ENCODE results near the gene PLCH1. TPM values are rescaled to one million over a fixed set of nuclear protein-coding genes. Genes with fewer than 3 reads are reported as not detected.
A peak's percentile ranks its signal among the peaks of the same experiment; 100 is the strongest.

Gene PLCH1
- polyA plus RNA-seq, 1 donor = 7.4 TPM

GRCh38 chr3:155727836-155728235 lies 17.0 kb downstream of the PLCH1 start:
- Histone ChIP-seq H3K4me3 (ENCODE audit: low read length) (no peak overlapping the region), H3K27me3 (ENCODE audit: control insufficient read depth, insufficient read depth, low read length) (no peaks in the 10 kb centered on the region), H3K27ac (ENCODE audit: low read length) (no peak overlapping the region), H3K36me3 (ENCODE audit: control insufficient read depth, insufficient read depth, low read length) (peaks cover 2% of the 10 kb centered on the region), H3K4me1 (ENCODE audit: control insufficient read depth, insufficient read depth, low read length) (no peaks in the 10 kb centered on the region), H3K9me3 (ENCODE audit: control insufficient read depth, low read depth, low read length) (no peaks in the 10 kb centered on the region)
- no peak for DNase-seq
- 80% methylated on average over 1 of the region's 3 CpGs for WGBS (ENCODE audit: insufficient coverage, low lambda C conversion rate)

DNA sequence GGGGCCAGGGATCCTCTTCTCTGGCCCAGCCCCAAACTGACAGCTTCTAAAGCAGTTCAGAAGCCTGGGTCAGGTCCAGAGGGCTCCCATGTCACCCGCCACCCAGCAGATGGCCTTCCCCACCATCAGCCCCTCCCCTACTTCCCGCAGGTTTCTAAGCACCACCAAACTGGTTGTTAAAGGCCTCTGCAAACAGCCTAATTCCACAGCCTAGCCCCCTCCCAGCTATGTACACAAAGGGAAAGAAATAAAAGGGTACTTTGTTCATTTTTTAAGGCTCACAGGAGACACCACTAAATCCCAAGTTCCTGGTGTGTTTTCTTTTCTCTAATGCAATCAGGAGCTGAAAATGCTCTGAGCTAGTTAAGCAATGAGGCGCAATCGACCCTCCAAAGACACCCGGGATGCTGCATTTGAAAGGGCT lies 30.6 kb downstream of the PLCH1 start:
- H3K4me1 ChIP-seq (ENCODE audit: control insufficient read depth, insufficient read depth, low read length) = no peaks in the 10 kb centered on the region
- H3K27me3 ChIP-seq (ENCODE audit: control insufficient read depth, insufficient read depth, low read length) = no peaks in the 10 kb centered on the region
- H3K27ac ChIP-seq (ENCODE audit: low read length) = no peak overlapping the region
- no peak overlapping the region for H3K4me3 ChIP-seq (ENCODE audit: low read length)
- DNase-seq = peak in 1 of 2 donors; percentile 40
- no peaks in the 10 kb centered on the region for H3K9me3 ChIP-seq (ENCODE audit: control insufficient read depth, low read depth, low read length)
- no peaks in the 10 kb centered on the region for H3K36me3 ChIP-seq (ENCODE audit: control insufficient read depth, insufficient read depth, low read length)
- no CpG with 5 or more reads among the region's 5 CpGs for WGBS (ENCODE audit: insufficient coverage, low lambda C conversion rate)

- no CpG with 5 or more reads among the region's 1 CpG for WGBS (ENCODE audit: insufficient coverage, low lambda C conversion rate)
- no peak for DNase-seq
- H3K36me3 ChIP-seq (ENCODE audit: control insufficient read depth, insufficient read depth, low read length) = no peaks in the 10 kb centered on the region
- no peak overlapping the region for H3K27ac ChIP-seq (ENCODE audit: low read length)
- H3K27me3 ChIP-seq (ENCODE audit: control insufficient read depth, insufficient read depth, low read length) = no peaks in the 10 kb centered on the region
- no peaks in the 10 kb centered on the region for H3K4me1 ChIP-seq (ENCODE audit: control insufficient read depth, insufficient read depth, low read length)
- H3K9me3 ChIP-seq (ENCODE audit: control insufficient read depth, low read depth, low read length) = no peaks in the 10 kb centered on the region
- H3K4me3 ChIP-seq (ENCODE audit: low read length) = no peak overlapping the region
Measured at GRCh38 chr3:155712008-155712407, 32.9 kb downstream of the PLCH1 start.

GRCh38 chr3:155704771-155705559 lies 39.9 kb downstream of the PLCH1 start:
- WGBS (ENCODE audit: insufficient coverage, low lambda C conversion rate) = no CpG with 5 or more reads among the region's 4 CpGs
- H3K4me3 ChIP-seq (ENCODE audit: low read length) = no peak overlapping the region
- H3K27ac ChIP-seq (ENCODE audit: low read length) = no peak overlapping the region
- H3K9me3 ChIP-seq (ENCODE audit: control insufficient read depth, low read depth, low read length) = no peaks in the 10 kb centered on the region
- no peak for DNase-seq
- H3K27me3 ChIP-seq (ENCODE audit: control insufficient read depth, insufficient read depth, low read length) = no peaks in the 10 kb centered on the region
- peaks cover 5% of the 10 kb centered on the region for H3K4me1 ChIP-seq (ENCODE audit: control insufficient read depth, insufficient read depth, low read length)
- no peaks in the 10 kb centered on the region for H3K36me3 ChIP-seq (ENCODE audit: control insufficient read depth, insufficient read depth, low read length)

GRCh38 chr3:155704061-155704460 lies 40.8 kb downstream of the PLCH1 start:
- Histone ChIP-seq H3K36me3 (ENCODE audit: control insufficient read depth, insufficient read depth, low read length) (no peaks in the 10 kb centered on the region), H3K4me1 (ENCODE audit: control insufficient read depth, insufficient read depth, low read length) (peaks cover 5% of the 10 kb centered on the region), H3K9me3 (ENCODE audit: control insufficient read depth, low read depth, low read length) (no peaks in the 10 kb centered on the region), H3K4me3 (ENCODE audit: low read length) (no peak overlapping the region), H3K27ac (ENCODE audit: low read length) (no peak overlapping the region), H3K27me3 (ENCODE audit: control insufficient read depth, insufficient read depth, low read length) (no peaks in the 10 kb centered on the region)
- no peak for DNase-seq
- WGBS (ENCODE audit: insufficient coverage, low lambda C conversion rate) = no CpG with 5 or more reads among the region's 6 CpGs

- no peak for DNase-seq
- no peaks in the 10 kb centered on the region for H3K9me3 ChIP-seq (ENCODE audit: control insufficient read depth, low read depth, low read length)
- H3K4me3 ChIP-seq (ENCODE audit: low read length) = no peak overlapping the region
- H3K36me3 ChIP-seq (ENCODE audit: control insufficient read depth, insufficient read depth, low read length) = no peaks in the 10 kb centered on the region
- no peak overlapping the region for H3K27ac ChIP-seq (ENCODE audit: low read length)
- no peaks in the 10 kb centered on the region for H3K27me3 ChIP-seq (ENCODE audit: control insufficient read depth, insufficient read depth, low read length)
- WGBS (ENCODE audit: insufficient coverage, low lambda C conversion rate) = 84% methylated on average over 2 of the region's 6 CpGs
- peaks cover 5% of the 10 kb centered on the region for H3K4me1 ChIP-seq (ENCODE audit: control insufficient read depth, insufficient read depth, low read length)
Measured at GRCh38 chr3:155702745-155703591, 41.9 kb downstream of the PLCH1 start.

DNA sequence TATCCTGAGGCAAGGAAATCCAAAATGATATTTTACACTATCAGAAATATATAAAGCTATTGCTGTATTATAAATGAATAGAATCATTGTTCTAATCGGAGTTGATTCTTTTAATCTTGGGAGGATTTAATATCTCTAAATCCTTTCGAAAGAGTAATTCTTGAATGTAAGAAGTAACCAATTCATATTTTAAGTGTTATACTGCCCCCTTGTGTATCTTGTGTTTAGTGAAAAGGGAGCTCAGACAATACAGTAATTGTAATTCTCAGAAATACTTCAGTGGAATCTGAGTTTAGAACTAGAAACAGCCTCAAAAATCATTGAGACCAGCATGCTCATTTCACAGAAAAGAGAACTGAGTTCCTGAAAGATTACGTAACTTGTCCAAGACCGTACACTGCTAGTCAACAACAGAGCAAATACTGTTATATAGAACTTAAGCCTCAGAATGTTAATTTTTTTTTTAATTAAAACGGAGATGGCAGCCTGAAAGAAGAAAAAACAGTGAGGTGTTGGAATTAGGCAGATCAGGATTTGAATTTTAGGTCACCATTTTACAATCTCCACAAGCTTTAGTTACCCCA lies 42.9 kb downstream of the PLCH1 start:
- no peak overlapping the region for H3K4me3 ChIP-seq (ENCODE audit: low read length)
- no CpG with 5 or more reads among the region's 5 CpGs for WGBS (ENCODE audit: insufficient coverage, low lambda C conversion rate)
- H3K4me1 ChIP-seq (ENCODE audit: control insufficient read depth, insufficient read depth, low read length) = peaks cover 5% of the 10 kb centered on the region
- no peak overlapping the region for H3K27ac ChIP-seq (ENCODE audit: low read length)
- DNase-seq = peak; percentile 20 to 32
- H3K36me3 ChIP-seq (ENCODE audit: control insufficient read depth, insufficient read depth, low read length) = no peaks in the 10 kb centered on the region
- no peaks in the 10 kb centered on the region for H3K27me3 ChIP-seq (ENCODE audit: control insufficient read depth, insufficient read depth, low read length)
- no peaks in the 10 kb centered on the region for H3K9me3 ChIP-seq (ENCODE audit: control insufficient read depth, low read depth, low read length)

DNA sequence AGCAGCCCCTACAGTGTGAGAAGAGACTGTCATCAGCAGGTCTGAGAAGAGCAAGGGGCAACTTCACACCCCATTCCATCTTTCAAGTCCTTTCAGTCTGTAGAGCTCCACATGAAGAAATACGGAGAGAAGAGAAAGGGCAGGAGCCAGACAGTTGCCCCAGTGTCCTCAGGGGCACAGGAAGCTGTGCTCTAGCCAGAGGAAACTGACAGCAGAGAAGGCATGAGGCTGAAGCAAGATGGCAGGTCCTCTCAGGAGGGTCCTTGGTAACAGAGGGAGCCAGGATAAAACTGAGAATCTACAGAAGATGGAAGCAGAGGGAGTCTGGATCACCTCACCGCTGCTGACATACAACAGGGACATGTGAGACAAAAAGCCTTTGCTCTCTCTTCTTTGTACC lies 47.3 kb downstream of the PLCH1 start:
- no CpG with 5 or more reads among the region's 2 CpGs for WGBS (ENCODE audit: insufficient coverage, low lambda C conversion rate)
- no peaks in the 10 kb centered on the region for H3K9me3 ChIP-seq (ENCODE audit: control insufficient read depth, low read depth, low read length)
- no peaks in the 10 kb centered on the region for H3K27me3 ChIP-seq (ENCODE audit: control insufficient read depth, insufficient read depth, low read length)
- no peak for DNase-seq
- no peak overlapping the region for H3K27ac ChIP-seq (ENCODE audit: low read length)
- no peaks in the 10 kb centered on the region for H3K4me1 ChIP-seq (ENCODE audit: control insufficient read depth, insufficient read depth, low read length)
- H3K36me3 ChIP-seq (ENCODE audit: control insufficient read depth, insufficient read depth, low read length) = no peaks in the 10 kb centered on the region
- H3K4me3 ChIP-seq (ENCODE audit: low read length) = no peak overlapping the region

DNA sequence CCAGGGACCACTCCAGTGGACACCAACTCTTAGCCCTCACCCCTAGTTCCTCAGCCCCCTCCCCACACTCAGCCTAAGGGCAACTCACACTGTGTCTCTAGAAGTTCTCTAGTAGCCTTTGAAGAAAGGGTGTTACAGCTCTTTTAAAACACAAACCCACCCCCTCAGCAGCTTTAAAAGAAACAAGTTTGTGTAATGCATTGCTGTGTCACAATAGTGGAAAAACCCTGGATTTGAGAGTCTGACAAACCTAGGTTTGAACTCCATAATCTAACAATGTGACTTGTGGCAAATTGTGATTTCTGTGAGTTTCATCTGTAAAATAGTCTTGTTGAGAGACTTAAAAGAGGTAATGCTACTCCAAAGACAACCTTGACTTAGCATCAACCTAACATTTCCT lies 54.0 kb downstream of the PLCH1 start:
- Histone ChIP-seq H3K9me3 (ENCODE audit: control insufficient read depth, low read depth, low read length) (no peaks in the 10 kb centered on the region), H3K4me3 (ENCODE audit: low read length) (no peak overlapping the region), H3K4me1 (ENCODE audit: control insufficient read depth, insufficient read depth, low read length) (no peaks in the 10 kb centered on the region), H3K27me3 (ENCODE audit: control insufficient read depth, insufficient read depth, low read length) (no peaks in the 10 kb centered on the region), H3K27ac (ENCODE audit: low read length) (no peak overlapping the region), H3K36me3 (ENCODE audit: control insufficient read depth, insufficient read depth, low read length) (no peaks in the 10 kb centered on the region)
- DNase-seq = no peak

DNA sequence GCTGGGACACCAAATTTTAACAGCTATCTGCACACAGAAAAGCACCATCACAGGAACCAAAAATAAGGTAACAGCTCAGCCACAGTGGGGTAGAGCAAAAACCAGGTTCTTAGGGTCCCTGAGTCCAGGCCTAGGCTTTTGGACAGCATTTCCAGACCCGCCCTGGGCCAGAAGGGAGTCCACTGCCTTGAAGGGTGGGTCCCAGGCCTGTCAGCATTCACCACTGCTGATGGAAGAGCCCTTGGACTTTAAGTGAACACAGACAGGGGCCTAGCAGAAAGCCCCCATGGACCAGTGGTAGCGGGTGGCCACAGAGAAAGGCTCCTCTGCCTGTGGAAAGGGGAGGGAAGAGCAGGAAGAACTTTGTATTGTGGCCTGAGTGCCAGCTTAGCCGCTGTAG lies 56.4 kb downstream of the PLCH1 start:
- Histone ChIP-seq H3K36me3 (ENCODE audit: control insufficient read depth, insufficient read depth, low read length) (no peaks in the 10 kb centered on the region), H3K27ac (ENCODE audit: low read length) (no peak overlapping the region), H3K9me3 (ENCODE audit: control insufficient read depth, low read depth, low read length) (no peaks in the 10 kb centered on the region), H3K4me1 (ENCODE audit: control insufficient read depth, insufficient read depth, low read length) (no peaks in the 10 kb centered on the region), H3K27me3 (ENCODE audit: control insufficient read depth, insufficient read depth, low read length) (no peaks in the 10 kb centered on the region), H3K4me3 (ENCODE audit: low read length) (no peak overlapping the region)
- DNase-seq = no peak
- no CpG with 5 or more reads among the region's 3 CpGs for WGBS (ENCODE audit: insufficient coverage, low lambda C conversion rate)

All from large intestine (tissue), 3 donors.